Measurements from ENCODE around the gene CABCOCO1.
"Not testable (repeated sequence)": the region's sequence is repeated elsewhere in the genome, so short reads cannot be mapped to it uniquely, and the experiment has no call there.

The CABCOCO1 gene

GRCh38 chr10:61719475-61719874 is 56.7 kb downstream of the CABCOCO1 start:
- H3K36me3 ChIP-seq (replicated peaks in 1 of 2; ENCODE audit: control insufficient read depth in 2 of 2, insufficient read depth in 2 of 2, low read length in 2 of 2); H3K27me3 ChIP-seq (ENCODE audit: control insufficient read depth in 3 of 3, insufficient read depth in 3 of 3, low read depth in 1 of 3, low read length in 3 of 3); H2BK5ac ChIP-seq (ENCODE audit: low read length); H3K4me1 ChIP-seq (ENCODE audit: control insufficient read depth in 2 of 2, insufficient read depth in 1 of 2, low read depth in 1 of 2, low read length in 2 of 2); H3K14ac ChIP-seq (ENCODE audit: low read length); H3K79me1 ChIP-seq (ENCODE audit: low read depth, low read length); H3K4me3 ChIP-seq (ENCODE audit: low read length in 2 of 2); H3K9ac ChIP-seq (ENCODE audit: low read depth, low read length, poor library complexity); H3K18ac ChIP-seq (ENCODE audit: low read length); H4K8ac ChIP-seq (ENCODE audit: low read depth, low read length); DNase-seq (ENCODE audit: low spot score); H2AFZ ChIP-seq (ENCODE audit: low read length); H2BK12ac ChIP-seq (ENCODE audit: low read length); H2AK5ac ChIP-seq (ENCODE audit: low read depth, low read length); H3K27ac ChIP-seq (replicated peaks; ENCODE audit: low read length); H3K23ac ChIP-seq (ENCODE audit: low read depth, low read length, poor library complexity); H3K4ac ChIP-seq (ENCODE audit: low read length); H3K4me2 ChIP-seq (ENCODE audit: insufficient read depth, low read length, poor library complexity, severe bottlenecking); H3K9me3 ChIP-seq (replicated peaks in 1 of 2; ENCODE audit: control insufficient read depth in 2 of 2, insufficient read depth in 1 of 2, low read depth in 1 of 2, low read length in 2 of 2); H2BK120ac ChIP-seq (ENCODE audit: low read depth, low read length); H4K91ac ChIP-seq (ENCODE audit: low read depth, low read length, poor library complexity); H2BK15ac ChIP-seq (ENCODE audit: low read length): not testable (repeated sequence)
- WGBS, 2 donors (ENCODE audit: extremely low coverage in 2 of 2, insufficient read length in 2 of 2, insufficient replicate concordance in 1 of 2): no CpG with 5 or more reads among the region's 6 CpGs

DNA sequence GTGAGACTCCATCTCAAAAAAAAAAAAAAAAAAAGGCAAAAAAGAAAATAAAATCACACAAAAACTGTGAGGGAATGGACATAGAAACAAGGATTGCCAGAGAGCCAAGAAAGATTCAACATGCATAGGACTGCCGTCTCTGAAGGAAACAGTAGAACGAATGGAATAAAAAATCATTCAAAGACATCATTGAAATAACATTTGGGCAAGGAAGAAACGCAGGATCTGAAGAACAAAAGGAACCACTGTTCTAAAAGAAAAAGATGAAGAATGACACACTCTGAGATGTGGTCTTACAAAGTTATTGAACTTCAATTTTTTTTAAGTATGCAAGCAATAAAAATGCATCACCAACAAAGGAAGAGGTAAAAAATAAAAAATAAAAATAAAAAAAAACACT is 57.2 kb downstream of the CABCOCO1 start:
- H3K23ac ChIP-seq (ENCODE audit: low read depth, low read length, poor library complexity): no peak overlapping the region
- no peaks in the 10 kb centered on the region for H3K27me3 ChIP-seq (ENCODE audit: control insufficient read depth in 3 of 3, insufficient read depth in 3 of 3, low read depth in 1 of 3, low read length in 3 of 3)
- no peaks in the 10 kb centered on the region for H3K36me3 ChIP-seq (replicated peaks in 1 of 2; ENCODE audit: control insufficient read depth in 2 of 2, insufficient read depth in 2 of 2, low read length in 2 of 2)
- no peak overlapping the region for H3K14ac ChIP-seq (ENCODE audit: low read length)
- no peaks in the 10 kb centered on the region for H3K79me1 ChIP-seq (ENCODE audit: low read depth, low read length)
- H2BK15ac ChIP-seq (ENCODE audit: low read length): no peak overlapping the region
- H3K9ac ChIP-seq (ENCODE audit: low read depth, low read length, poor library complexity): no peak overlapping the region
- H3K27ac ChIP-seq (replicated peaks; ENCODE audit: low read length): no peak overlapping the region
- H3K18ac ChIP-seq (ENCODE audit: low read length): no peak overlapping the region
- no peak for DNase-seq (ENCODE audit: low spot score)
- no peak overlapping the region for H2BK12ac ChIP-seq (ENCODE audit: low read length)
- H4K8ac ChIP-seq (ENCODE audit: low read depth, low read length): no peak overlapping the region
- H2BK120ac ChIP-seq (ENCODE audit: low read depth, low read length): no peak overlapping the region
- WGBS, 2 donors (ENCODE audit: extremely low coverage in 2 of 2, insufficient read length in 2 of 2, insufficient replicate concordance in 1 of 2): no CpG with 5 or more reads among the region's 3 CpGs
- H2BK5ac ChIP-seq (ENCODE audit: low read length): no peak overlapping the region
- H3K4me3 ChIP-seq (ENCODE audit: low read length in 2 of 2): no peak overlapping the region
- no peak overlapping the region for H4K91ac ChIP-seq (ENCODE audit: low read depth, low read length, poor library complexity)
- H3K9me3 ChIP-seq (replicated peaks in 1 of 2; ENCODE audit: control insufficient read depth in 2 of 2, insufficient read depth in 1 of 2, low read depth in 1 of 2, low read length in 2 of 2): no peaks in the 10 kb centered on the region
- no peak overlapping the region for H2AFZ ChIP-seq (ENCODE audit: low read length)
- no peak overlapping the region for H3K4me2 ChIP-seq (ENCODE audit: insufficient read depth, low read length, poor library complexity, severe bottlenecking)
- no peaks in the 10 kb centered on the region for H3K4me1 ChIP-seq (ENCODE audit: control insufficient read depth in 2 of 2, insufficient read depth in 1 of 2, low read depth in 1 of 2, low read length in 2 of 2)
- H3K4ac ChIP-seq (ENCODE audit: low read length): no peak overlapping the region
- no peak overlapping the region for H2AK5ac ChIP-seq (ENCODE audit: low read depth, low read length)

DNA sequence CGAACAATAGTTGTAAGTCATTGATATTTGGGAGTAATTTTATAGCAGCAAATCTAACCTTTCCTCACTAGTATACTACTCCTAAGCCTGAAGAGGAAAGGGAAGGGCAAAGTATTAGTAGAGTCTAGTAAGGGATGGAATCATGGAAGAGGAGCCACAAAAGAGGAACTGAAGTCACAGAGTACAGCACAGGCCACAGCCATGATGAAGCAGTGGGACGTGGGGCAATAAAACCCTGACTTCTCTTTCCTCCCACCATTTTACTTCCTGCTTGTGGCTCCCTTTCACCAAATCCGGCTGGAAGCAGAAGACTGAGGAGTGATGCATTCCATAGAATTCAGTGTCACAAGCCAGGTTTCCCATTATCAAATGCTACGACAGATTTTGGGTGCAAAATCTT is 58.7 kb downstream of the CABCOCO1 start:
- Histone ChIP-seq H3K4me1 (ENCODE audit: control insufficient read depth in 2 of 2, insufficient read depth in 1 of 2, low read depth in 1 of 2, low read length in 2 of 2) (no peaks in the 10 kb centered on the region), H3K36me3 (replicated peaks in 1 of 2; ENCODE audit: control insufficient read depth in 2 of 2, insufficient read depth in 2 of 2, low read length in 2 of 2) (no peaks in the 10 kb centered on the region), H3K27ac (replicated peaks; ENCODE audit: low read length) (no peak overlapping the region), H2BK15ac (ENCODE audit: low read length) (no peak overlapping the region), H3K4me3 (ENCODE audit: low read length in 2 of 2) (no peak overlapping the region), H2AFZ (ENCODE audit: low read length) (no peak overlapping the region), H3K23ac (ENCODE audit: low read depth, low read length, poor library complexity) (no peak overlapping the region), H3K9me3 (replicated peaks in 1 of 2; ENCODE audit: control insufficient read depth in 2 of 2, insufficient read depth in 1 of 2, low read depth in 1 of 2, low read length in 2 of 2) (no peaks in the 10 kb centered on the region), H3K18ac (ENCODE audit: low read length) (no peak overlapping the region), H2BK5ac (ENCODE audit: low read length) (no peak overlapping the region), H3K9ac (ENCODE audit: low read depth, low read length, poor library complexity) (no peak overlapping the region), H4K8ac (ENCODE audit: low read depth, low read length) (no peak overlapping the region), H3K27me3 (ENCODE audit: control insufficient read depth in 3 of 3, insufficient read depth in 3 of 3, low read depth in 1 of 3, low read length in 3 of 3) (no peaks in the 10 kb centered on the region), H4K91ac (ENCODE audit: low read depth, low read length, poor library complexity) (no peak overlapping the region), H2AK5ac (ENCODE audit: low read depth, low read length) (no peak overlapping the region), H2BK120ac (ENCODE audit: low read depth, low read length) (no peak overlapping the region), H3K14ac (ENCODE audit: low read length) (no peak overlapping the region), H3K4ac (ENCODE audit: low read length) (no peak overlapping the region), H3K79me1 (ENCODE audit: low read depth, low read length) (no peaks in the 10 kb centered on the region), H3K4me2 (ENCODE audit: insufficient read depth, low read length, poor library complexity, severe bottlenecking) (no peak overlapping the region), H2BK12ac (ENCODE audit: low read length) (no peak overlapping the region)
- no CpG with 5 or more reads among the region's 4 CpGs for WGBS, 2 donors (ENCODE audit: extremely low coverage in 2 of 2, insufficient read length in 2 of 2, insufficient replicate concordance in 1 of 2)
- DNase-seq (ENCODE audit: low spot score): no peak

- H3K9me3 ChIP-seq (replicated peaks in 1 of 2; ENCODE audit: control insufficient read depth in 2 of 2, insufficient read depth in 1 of 2, low read depth in 1 of 2, low read length in 2 of 2); H3K4me2 ChIP-seq (ENCODE audit: insufficient read depth, low read length, poor library complexity, severe bottlenecking); H2BK15ac ChIP-seq (ENCODE audit: low read length); H3K27me3 ChIP-seq (ENCODE audit: control insufficient read depth in 3 of 3, insufficient read depth in 3 of 3, low read depth in 1 of 3, low read length in 3 of 3); H2BK12ac ChIP-seq (ENCODE audit: low read length); H2BK5ac ChIP-seq (ENCODE audit: low read length); H3K36me3 ChIP-seq (replicated peaks in 1 of 2; ENCODE audit: control insufficient read depth in 2 of 2, insufficient read depth in 2 of 2, low read length in 2 of 2); H3K27ac ChIP-seq (replicated peaks; ENCODE audit: low read length); H3K9ac ChIP-seq (ENCODE audit: low read depth, low read length, poor library complexity); H4K8ac ChIP-seq (ENCODE audit: low read depth, low read length); H2AK5ac ChIP-seq (ENCODE audit: low read depth, low read length); DNase-seq (ENCODE audit: low spot score); H3K23ac ChIP-seq (ENCODE audit: low read depth, low read length, poor library complexity); H3K4me1 ChIP-seq (ENCODE audit: control insufficient read depth in 2 of 2, insufficient read depth in 1 of 2, low read depth in 1 of 2, low read length in 2 of 2); H4K91ac ChIP-seq (ENCODE audit: low read depth, low read length, poor library complexity); H3K14ac ChIP-seq (ENCODE audit: low read length); H3K18ac ChIP-seq (ENCODE audit: low read length); H2AFZ ChIP-seq (ENCODE audit: low read length); H3K79me1 ChIP-seq (ENCODE audit: low read depth, low read length); H2BK120ac ChIP-seq (ENCODE audit: low read depth, low read length); H3K4me3 ChIP-seq (ENCODE audit: low read length in 2 of 2); H3K4ac ChIP-seq (ENCODE audit: low read length): not testable (repeated sequence)
- WGBS, 2 donors (ENCODE audit: extremely low coverage in 2 of 2, insufficient read length in 2 of 2, insufficient replicate concordance in 1 of 2): no CpG with 5 or more reads among the region's 2 CpGs
Observed at GRCh38 chr10:61725221-61725620, 62.5 kb downstream of the CABCOCO1 start.
